ENCODE results near the gene ATRN. TPM values are rescaled to one million over a fixed set of nuclear protein-coding genes. Genes with fewer than 3 reads are reported as not detected.

Gene ATRN
- total and polyA plus RNA-seq, 2 of the 8 experiments (the other 6 are each of a cell fraction or from before 2014, with no cell fraction given), result 12.0 to 17.4 TPM

- ChIA-PET POLR2A (ENCODE audit: partially characterized antibody) (interaction anchor here (1.1 to 1.3 kb wide), 2 partner anchors 9 to 11 kb away, joined by 3 read pairs; partner anchors contain the start of gene ADAM33), CTCF (ENCODE audit: partially characterized antibody) (interaction anchor here (0.7 to 45.1 kb wide), 11 partner anchors 9 to 110 kb away, joined by 3 to 1432 read pairs (median 5); partner anchors contain the start of genes ADAM33, GFRA4, HSPA12B and SIGLEC1)
- H3K36me3 ChIP-seq (ENCODE audit: control insufficient read depth in 2 of 4, insufficient read depth in 4 of 4, low read length in 3 of 4), result no peaks in the 10 kb centered on the region
- peak overlapping the region; percentile 71 for H3K18ac ChIP-seq (ENCODE audit: extremely low read depth, low read length)
- no peak overlapping the region for H2BK5ac ChIP-seq (ENCODE audit: low read depth, low read length)
- H3K9me3 ChIP-seq (ENCODE audit: insufficient read depth in 2 of 2, low read depth in 1 of 2, low read length in 1 of 2), result no peaks in the 10 kb centered on the region
- H2BK15ac ChIP-seq (ENCODE audit: low read length), result peak overlapping the region; percentile 81; the same call in 1 of the 2 replicates
- peaks cover 0 to 3% of the 10 kb centered on the region in 2 experiments for H4K20me1 ChIP-seq (replicated peaks in 1 of 2; ENCODE audit: control insufficient read depth in 1 of 2, insufficient read depth in 2 of 2, low read length in 2 of 2)
- no peaks in the 10 kb centered on the region for H3K79me1 ChIP-seq (ENCODE audit: low read depth, low read length)
- FAIRE-seq (no peak), DNase-seq (ENCODE audit: low read depth in 1 of 2, low spot score in 2 of 2) (no peak)
- H4K8ac ChIP-seq (ENCODE audit: extremely low read depth, insufficient read depth, low read length), result peak overlapping the region; percentile 87
- H3K4me1 ChIP-seq (replicated peaks in 1 of 4; ENCODE audit: control insufficient read depth in 3 of 4, insufficient read depth in 4 of 4, low read length in 3 of 4), result peaks cover 0 to 13% (median 4%) of the 10 kb centered on the region in 4 experiments; a peak in 4 of 7 replicates
- H3K9ac ChIP-seq (replicated peaks in 1 of 4; ENCODE audit: extremely low read depth in 1 of 4, low read depth in 3 of 4, low read length in 3 of 4), result no peak overlapping the region
- H3K27me3 ChIP-seq (replicated peaks in 1 of 4; ENCODE audit: control insufficient read depth in 3 of 4, extremely low read depth in 1 of 4, insufficient read depth in 3 of 4, low read length in 3 of 4), result peaks cover 6 to 25% (median 19%) of the 10 kb centered on the region in 4 experiments; a peak in 6 of 7 replicates
- H4K5ac ChIP-seq (ENCODE audit: insufficient read length, low read depth, low read length), result no peak overlapping the region
- no peak overlapping the region; the same call in 1 of the 2 replicates for H2AFZ ChIP-seq (ENCODE audit: low read length)
- no peak overlapping the region for H2BK20ac ChIP-seq (ENCODE audit: low read length)
- no peak overlapping the region for H2AK5ac ChIP-seq (ENCODE audit: low read depth, low read length)
- H2BK120ac ChIP-seq (replicated peaks; ENCODE audit: low read depth, low read length), result no peak overlapping the region
- H2BK12ac ChIP-seq (ENCODE audit: low read depth, low read length), result peak overlapping the region; percentile 60
- H3K14ac ChIP-seq (ENCODE audit: insufficient read length), result no peak overlapping the region
- WGBS, 2 experiments (ENCODE audit: extremely low coverage in 1 of 2, insufficient coverage in 1 of 2, insufficient read length in 1 of 2, insufficient replicate concordance in 2 of 2, low coverage in 1 of 2, low lambda C conversion rate in 2 of 2, missing lambda C conversion rate in 1 of 2), result 54% methylated on average over 23 of the region's 23 CpGs; no CpG with 5 or more reads in 1 of the 2 experiments
- no peak overlapping the region for H3K23ac ChIP-seq (ENCODE audit: insufficient read length)
- peak overlapping the region; percentile 28 to 56 (median 35) for H3K4me3 ChIP-seq (ENCODE audit: extremely low read depth in 1 of 4, insufficient read depth in 2 of 4, low read depth in 3 of 4, low read length in 4 of 4)
- H3K27ac ChIP-seq (ENCODE audit: low read depth, low read length), result no peak overlapping the region
- peaks cover 9% of the 10 kb centered on the region; the same call in 1 of the 2 replicates for H3K23me2 ChIP-seq (ENCODE audit: low read depth, low read length)
- H3K79me2 ChIP-seq (ENCODE audit: control insufficient read depth in 1 of 2, insufficient read depth in 2 of 2, low read length in 2 of 2), result no peaks in the 10 kb centered on the region
- H3K4ac ChIP-seq (replicated peaks; ENCODE audit: insufficient read length, low read depth, low read length), result no peak overlapping the region
- H3K4me2 ChIP-seq (ENCODE audit: insufficient read depth in 1 of 2, low read depth in 2 of 2, low read length in 2 of 2), result peak overlapping the region; percentile 74 to 81
- H4K91ac ChIP-seq (replicated peaks; ENCODE audit: insufficient read length, low read length), result no peak overlapping the region
- H3K56ac ChIP-seq (replicated peaks; ENCODE audit: insufficient read length, low read depth, low read length), result no peak overlapping the region
- TF ChIP-seq CBX5 (IDR thresholded peaks at IDR 0.05; ENCODE audit: low read depth, low read length) (no peak), KDM5A (IDR thresholded peaks at IDR 0.05; ENCODE audit: low read length) (no peak), CTCF (IDR thresholded peaks at IDR 0.05; ENCODE audit: control extremely low read depth in 1 of 3, insufficient read depth in 1 of 3, low read depth in 1 of 3, low read length in 3 of 3) (no peak), MAFK (IDR thresholded peaks at IDR 0.05; ENCODE audit: low read depth, low read length) (no peak), HDAC6 (IDR thresholded peaks at IDR 0.05; ENCODE audit: low read depth, low read length) (no peak), MAX (IDR thresholded peaks at IDR 0.05) (peak; percentile 88), KDM4A (IDR thresholded peaks at IDR 0.05; ENCODE audit: low read depth, low read length, severe bottlenecking) (no peak), RBBP5 (IDR thresholded peaks at IDR 0.05; ENCODE audit: borderline replicate concordance, low read depth, low read length) (no peak), E2F6 (IDR thresholded peaks at IDR 0.05) (peak; percentile 79)
Measured at GRCh38 chr20:3671986-3672546, 201.2 kb downstream of the ATRN start.

Data from H1 (cell line).